Measurements from ENCODE around the gene TIMM13.

TIMM13 gene

DNA sequence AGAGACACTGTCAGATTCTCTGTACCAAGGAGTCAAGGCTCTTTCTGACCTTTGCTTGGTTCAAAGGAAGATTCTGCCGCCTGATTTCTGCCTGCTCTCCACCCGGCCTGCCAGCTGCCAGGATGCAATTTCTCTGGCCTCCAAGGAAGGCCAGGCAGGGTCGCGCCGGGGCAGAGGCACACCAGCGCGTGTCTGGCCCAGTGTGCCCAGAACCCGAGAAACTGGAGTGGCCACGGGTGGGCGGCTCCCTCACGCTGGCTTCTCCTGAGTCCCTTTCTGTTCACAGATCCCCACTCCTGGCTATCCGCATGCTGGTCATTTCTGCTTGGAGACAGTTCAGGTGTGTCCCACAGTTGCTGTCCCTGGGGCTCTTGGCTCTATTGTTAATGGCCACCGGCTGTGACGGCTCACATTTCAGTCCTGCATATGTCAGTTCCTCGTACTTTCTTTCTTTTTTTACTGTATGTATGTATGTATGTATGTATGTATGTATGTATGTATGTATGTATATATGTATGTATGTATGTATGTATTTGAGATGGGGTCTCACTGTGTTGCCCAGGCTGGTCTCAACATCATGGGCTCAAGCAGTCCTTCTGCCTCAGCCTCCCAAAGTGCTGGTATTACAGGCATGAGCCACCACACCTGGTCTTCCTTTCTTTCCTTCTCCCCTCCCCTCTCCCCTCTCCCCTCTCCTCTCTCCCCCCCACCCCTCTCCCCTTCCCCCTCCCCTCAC, 50.4 kb downstream of the TIMM13 start:
- DNase-seq, result no peak
